HUES6 (cell line): ENCODE measurements around the gene PLP2.

Source experiments
- H3K27ac ChIP-seq: 2 replicates; pipeline ENCODE4 v1.7.0; 2013; ENCODE audit warnings: low read depth, mild to moderate bottlenecking, low read length, inconsistent platforms
- H3K27me3 ChIP-seq: 2 replicates; pipeline ENCODE4 v1.6.1; 2013; ENCODE audit warnings: low read length; ENCODE audit not compliant: control insufficient read depth, insufficient read depth
- H3K36me3 ChIP-seq: 2 replicates; pipeline ENCODE4 v1.6.1; 2013; ENCODE audit warnings: low read length; ENCODE audit not compliant: control insufficient read depth, insufficient read depth
- H3K4me1 ChIP-seq: 2 replicates; pipeline ENCODE4 v1.6.1; 2013; ENCODE audit warnings: low read length; ENCODE audit not compliant: control insufficient read depth, insufficient read depth
- H3K4me3 ChIP-seq: 2 replicates; pipeline ENCODE4 v1.5.1; 2013; ENCODE audit warnings: low read depth, low read length
- H3K9ac ChIP-seq: one replicate; pipeline ENCODE4 v1.6.1; 2013; ENCODE audit warnings: mild to moderate bottlenecking, low read length
- H3K9me3 ChIP-seq: 2 replicates; pipeline ENCODE4 v1.6.1; 2013; ENCODE audit warnings: low read depth, low read length; ENCODE audit not compliant: control insufficient read depth, insufficient read depth

Gene PLP2

GRCh38 chrX:49176421-49177326 is 5.0 kb downstream of the PLP2 start:
- Histone ChIP-seq H3K4me1 (0 out of 2 replicates have a peak, but pooled peaks cover 5% of the 10 kb centered on the region), H3K4me3 (no peak overlapping the region), H3K9me3 (peaks cover 33% of the 10 kb centered on the region; the same call in 1 of the 2 replicates), H3K9ac (no peak overlapping the region), H3K27me3 (peaks cover 18% of the 10 kb centered on the region), H3K36me3 (peaks cover 43% of the 10 kb centered on the region), H3K27ac (no peak overlapping the region)

DNA sequence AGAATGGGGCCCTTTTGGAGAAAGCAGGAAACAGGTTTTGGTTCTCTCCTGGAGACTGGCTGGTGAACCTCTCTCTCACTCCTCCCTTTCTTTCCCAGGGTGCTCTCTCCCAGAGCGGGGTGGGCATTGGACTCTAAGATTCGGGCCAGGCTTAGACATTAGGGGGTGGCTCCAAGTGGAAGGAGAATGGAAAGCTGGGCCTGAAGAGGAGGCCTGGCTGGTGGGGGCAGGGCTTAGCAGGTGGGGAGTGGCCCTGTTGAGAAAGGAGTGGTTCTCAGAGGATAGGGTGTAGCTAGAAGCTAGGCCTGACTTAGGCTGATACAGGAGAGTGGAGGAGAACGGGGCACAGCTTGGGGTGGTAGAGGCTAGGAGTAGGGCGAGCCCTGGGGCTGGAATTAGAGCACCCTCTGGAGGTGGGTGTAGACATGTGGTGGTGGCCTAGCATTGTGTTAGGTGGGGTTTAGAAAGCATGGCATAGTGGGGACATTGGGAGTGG is 5.7 kb downstream of the PLP2 start:
- Histone ChIP-seq H3K36me3 (peaks cover 48% of the 10 kb centered on the region), H3K4me1 (0 out of 2 replicates have a peak, but pooled peaks cover 5% of the 10 kb centered on the region), H3K27me3 (peaks cover 11% of the 10 kb centered on the region; the same call in 1 of the 2 replicates), H3K27ac (no peak overlapping the region), H3K9ac (no peak overlapping the region), H3K9me3 (peaks cover 36% of the 10 kb centered on the region; the same call in 1 of the 2 replicates), H3K4me3 (no peak overlapping the region)

GRCh38 chrX:49177873-49178480 is 6.3 kb downstream of the PLP2 start:
- peaks cover 50% of the 10 kb centered on the region for H3K36me3 ChIP-seq
- no peak overlapping the region for H3K27ac ChIP-seq
- peaks cover 36% of the 10 kb centered on the region; the same call in 1 of the 2 replicates for H3K9me3 ChIP-seq

DNA sequence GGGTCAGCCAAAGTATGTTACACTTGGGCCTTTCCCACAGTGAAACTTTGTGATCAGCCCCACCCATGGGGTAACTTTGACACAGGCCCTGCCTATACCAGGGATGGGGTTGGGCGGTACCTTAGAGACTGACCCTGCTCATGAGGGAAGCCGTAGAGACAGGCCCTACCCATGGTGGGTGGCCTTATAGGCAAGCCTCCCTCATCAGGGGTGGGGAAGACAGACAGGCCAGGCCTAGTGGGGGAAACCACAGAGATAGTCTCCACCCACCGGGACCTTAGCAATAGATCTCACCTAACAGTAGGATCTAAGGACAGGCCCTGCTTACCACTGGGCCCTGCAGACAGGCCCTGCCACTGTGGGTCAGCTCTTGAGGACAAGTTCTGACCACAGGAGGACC is 6.8 kb downstream of the PLP2 start:
- Histone ChIP-seq H3K4me1 (0 out of 2 replicates have a peak, but pooled peaks cover 5% of the 10 kb centered on the region), H3K27me3 (no peaks in the 10 kb centered on the region), H3K27ac (no peak overlapping the region), H3K9ac (no peak overlapping the region), H3K36me3 (peaks cover 56% of the 10 kb centered on the region), H3K4me3 (no peak overlapping the region), H3K9me3 (peaks cover 33% of the 10 kb centered on the region; the same call in 1 of the 2 replicates)

More at GRCh38 chrX:49177873-49178480, 6.3 kb downstream of the PLP2 start:
- peaks cover 5% of the 10 kb centered on the region; the same call in 1 of the 2 replicates for H3K27me3 ChIP-seq
- H3K9ac ChIP-seq, result no peak overlapping the region
- H3K4me1 ChIP-seq, result 0 out of 2 replicates have a peak, but pooled peaks cover 5% of the 10 kb centered on the region
- no peak overlapping the region for H3K4me3 ChIP-seq

- Histone ChIP-seq H3K4me3 (no peak overlapping the region), H3K9me3 (peaks cover 29% of the 10 kb centered on the region; the same call in 1 of the 2 replicates), H3K36me3 (peaks cover 57% of the 10 kb centered on the region), H3K4me1 (peaks cover 5% of the 10 kb centered on the region; the same call in 1 of the 2 replicates), H3K9ac (no peak overlapping the region), H3K27me3 (no peaks in the 10 kb centered on the region), H3K27ac (no peak overlapping the region)
Observed at GRCh38 chrX:49179358-49179757, 7.7 kb downstream of the PLP2 start.

- Histone ChIP-seq H3K36me3 (peaks cover 34% of the 10 kb centered on the region), H3K4me1 (peaks cover 11% of the 10 kb centered on the region; the same call in 1 of the 2 replicates), H3K4me3 (peak overlapping the region; percentile 34), H3K27me3 (no peaks in the 10 kb centered on the region), H3K27ac (no peak overlapping the region), H3K9ac (no peak overlapping the region), H3K9me3 (peaks cover 10% of the 10 kb centered on the region; the same call in 1 of the 2 replicates)
Observed at GRCh38 chrX:49183701-49184281, 12.1 kb downstream of the PLP2 start.

GRCh38 chrX:49184294-49185281 is 12.9 kb downstream of the PLP2 start:
- Histone ChIP-seq H3K27ac (no peak overlapping the region; the same call in 1 of the 2 replicates), H3K4me3 (peak overlapping the region; percentile 78), H3K27me3 (no peaks in the 10 kb centered on the region), H3K9me3 (peaks cover 12% of the 10 kb centered on the region; the same call in 1 of the 2 replicates), H3K9ac (no peak overlapping the region), H3K4me1 (peaks cover 11% of the 10 kb centered on the region; the same call in 1 of the 2 replicates), H3K36me3 (peaks cover 26% of the 10 kb centered on the region)

GRCh38 chrX:49186125-49187027 is 14.7 kb downstream of the PLP2 start, which contains the start of gene PRICKLE3:
PRICKLE3 (minus strand) TSS chrX:49186373; CDS start chrX:49186297, 76 bp downstream.
- Histone ChIP-seq H3K27ac (no peak within 1 kb of the TSS), H3K36me3 (peaks cover 14% of the 10 kb centered on the region), H3K4me3 (peak within 1 kb of the TSS; percentile 78), H3K4me1 (peaks cover 11% of the 10 kb centered on the region; the same call in 1 of the 2 replicates), H3K9ac (peak within 1 kb of the TSS; percentile 28), H3K9me3 (peaks cover 11% of the 10 kb centered on the region; the same call in 1 of the 2 replicates), H3K27me3 (no peaks in the 10 kb centered on the region)

DNA sequence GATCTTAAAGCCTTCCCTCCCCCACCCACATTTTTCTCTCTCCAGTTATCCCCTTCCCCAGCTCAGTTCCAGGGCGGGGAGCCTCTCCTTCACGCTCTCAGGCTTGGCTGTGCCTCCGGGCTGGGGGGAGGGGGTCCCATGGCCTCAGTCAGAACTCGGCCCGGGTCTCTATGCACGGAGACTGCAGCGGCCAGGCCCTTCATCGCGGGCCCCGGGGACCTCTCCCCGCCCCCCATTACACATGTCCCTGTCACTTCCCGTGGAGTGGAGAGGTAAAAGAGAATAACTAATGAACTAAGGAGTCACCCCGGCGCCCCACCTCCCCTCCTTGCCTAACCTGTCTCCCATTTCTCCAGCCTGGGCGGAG is 15.3 kb downstream of the PLP2 start:
- Histone ChIP-seq H3K9ac (no peak overlapping the region), H3K36me3 (peaks cover 13% of the 10 kb centered on the region), H3K27me3 (no peaks in the 10 kb centered on the region), H3K9me3 (peaks cover 11% of the 10 kb centered on the region; the same call in 1 of the 2 replicates), H3K4me3 (peak overlapping the region; percentile 78), H3K4me1 (peaks cover 11% of the 10 kb centered on the region; the same call in 1 of the 2 replicates), H3K27ac (no peak overlapping the region)
